HG03565 (cell line): Measurements from ENCODE around the gene MIGA2.

ENCODE experiments used
- ATAC-seq: cut with Tn5 transposase; IDR thresholded peaks from one replicate; pipeline ENCODE4 v1.9.1; 2021; ENCODE audit warnings: mild to moderate bottlenecking, moderate library complexity; ENCODE audit not compliant: unreplicated experiment

MIGA2 gene

GRCh38 chr9:129036923-129037766 is 719 bp downstream of the MIGA2 start:
- no peak for ATAC-seq

DNA sequence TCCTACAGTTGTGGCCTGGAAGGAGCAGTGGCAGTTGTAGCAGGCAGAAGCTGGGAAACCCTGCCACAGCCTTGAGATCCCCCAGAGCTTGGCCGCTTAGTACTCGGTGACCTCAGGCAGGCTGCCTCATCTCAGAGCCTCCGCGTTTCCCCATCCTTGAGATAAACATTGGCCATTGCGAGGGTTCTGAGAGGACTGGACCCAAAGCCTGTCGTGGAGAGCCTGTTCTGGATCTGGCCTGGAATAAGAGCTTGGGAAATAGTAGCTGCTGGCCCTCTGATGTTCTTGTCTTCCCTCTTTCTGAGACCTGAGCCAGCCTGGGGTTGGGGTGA is 1.3 kb downstream of the MIGA2 start:
- ATAC-seq: no peak

GRCh38 chr9:129038109-129038852 is 1.9 kb downstream of the MIGA2 start:
- ATAC-seq: no peak

GRCh38 chr9:129040113-129040643 is 3.8 kb downstream of the MIGA2 start:
- no peak for ATAC-seq

- no peak for ATAC-seq
Measured at GRCh38 chr9:129042016-129042415, 5.6 kb downstream of the MIGA2 start.

DNA sequence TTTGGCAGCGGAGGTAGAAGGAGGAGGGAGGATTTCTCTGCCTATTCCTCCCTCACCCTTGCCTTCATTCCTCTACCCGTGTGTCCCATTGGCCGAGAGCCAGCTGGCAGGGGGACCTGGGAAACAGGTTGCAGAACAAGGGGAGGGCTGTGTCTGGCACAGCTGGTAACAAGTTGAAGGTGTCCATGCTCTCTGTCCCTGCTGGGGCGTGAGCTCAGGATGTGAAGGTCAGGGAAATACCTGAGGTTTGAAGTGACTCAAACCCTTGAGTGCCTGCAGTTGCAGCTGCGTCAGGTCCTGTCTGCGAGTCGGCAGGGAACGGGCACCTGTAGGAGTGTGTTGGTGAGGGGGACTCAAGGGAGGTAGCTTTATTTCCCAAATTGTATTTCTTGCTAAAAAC is 16.2 kb downstream of the MIGA2 start:
- no peak for ATAC-seq

DNA sequence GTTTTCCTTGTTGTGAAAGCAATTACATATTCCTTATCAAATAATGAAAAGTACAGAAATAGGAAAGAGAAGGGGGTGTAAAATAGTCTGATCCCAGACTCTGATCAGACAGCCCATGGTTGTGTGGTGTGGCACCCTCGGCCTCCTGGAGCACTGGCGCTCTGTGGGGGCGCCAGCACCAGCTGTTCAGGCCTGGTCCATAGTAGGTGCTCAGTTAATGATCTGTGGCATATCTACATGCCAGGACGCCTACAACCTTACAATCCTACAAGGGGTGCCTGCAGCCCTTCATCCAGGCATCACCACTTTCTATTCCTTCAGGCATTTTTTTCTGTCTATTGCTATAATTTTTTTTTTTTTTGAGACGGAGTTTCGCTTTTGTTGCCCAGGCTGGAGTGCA is 16.6 kb downstream of the MIGA2 start:
- ATAC-seq: no peak

DNA sequence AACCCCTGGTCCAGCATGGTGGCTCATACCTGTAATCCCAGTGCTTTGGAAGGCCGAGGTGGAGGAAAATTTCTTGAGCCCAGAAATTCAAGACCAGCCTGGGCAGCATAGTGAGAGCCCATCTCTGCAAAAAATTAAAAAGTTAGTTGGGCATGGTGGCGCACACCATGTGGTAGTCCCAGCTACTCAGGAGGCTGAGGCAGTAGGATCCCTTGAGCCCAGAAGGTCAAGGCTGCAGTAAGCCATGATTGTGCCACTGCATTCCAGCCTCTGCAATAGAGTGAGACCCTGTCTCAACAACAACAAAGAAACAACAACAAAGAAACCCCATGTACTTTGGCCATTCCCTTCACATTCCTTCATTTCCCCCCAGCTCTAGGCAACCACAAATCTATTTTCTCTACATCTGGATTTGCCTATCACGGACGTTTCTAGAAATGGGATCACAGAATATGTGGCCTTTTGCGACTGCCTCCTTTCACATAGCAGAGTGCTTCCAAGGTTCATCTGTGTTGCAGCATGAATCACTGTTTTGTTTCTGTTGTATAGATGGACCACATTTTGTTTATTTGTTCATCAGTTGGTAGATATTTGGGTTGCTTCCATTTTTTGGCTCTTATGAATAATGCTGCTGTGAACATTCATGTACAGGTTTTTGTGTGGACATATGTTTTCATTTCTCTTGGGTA is 17.9 kb downstream of the MIGA2 start:
- ATAC-seq: no peak

DNA sequence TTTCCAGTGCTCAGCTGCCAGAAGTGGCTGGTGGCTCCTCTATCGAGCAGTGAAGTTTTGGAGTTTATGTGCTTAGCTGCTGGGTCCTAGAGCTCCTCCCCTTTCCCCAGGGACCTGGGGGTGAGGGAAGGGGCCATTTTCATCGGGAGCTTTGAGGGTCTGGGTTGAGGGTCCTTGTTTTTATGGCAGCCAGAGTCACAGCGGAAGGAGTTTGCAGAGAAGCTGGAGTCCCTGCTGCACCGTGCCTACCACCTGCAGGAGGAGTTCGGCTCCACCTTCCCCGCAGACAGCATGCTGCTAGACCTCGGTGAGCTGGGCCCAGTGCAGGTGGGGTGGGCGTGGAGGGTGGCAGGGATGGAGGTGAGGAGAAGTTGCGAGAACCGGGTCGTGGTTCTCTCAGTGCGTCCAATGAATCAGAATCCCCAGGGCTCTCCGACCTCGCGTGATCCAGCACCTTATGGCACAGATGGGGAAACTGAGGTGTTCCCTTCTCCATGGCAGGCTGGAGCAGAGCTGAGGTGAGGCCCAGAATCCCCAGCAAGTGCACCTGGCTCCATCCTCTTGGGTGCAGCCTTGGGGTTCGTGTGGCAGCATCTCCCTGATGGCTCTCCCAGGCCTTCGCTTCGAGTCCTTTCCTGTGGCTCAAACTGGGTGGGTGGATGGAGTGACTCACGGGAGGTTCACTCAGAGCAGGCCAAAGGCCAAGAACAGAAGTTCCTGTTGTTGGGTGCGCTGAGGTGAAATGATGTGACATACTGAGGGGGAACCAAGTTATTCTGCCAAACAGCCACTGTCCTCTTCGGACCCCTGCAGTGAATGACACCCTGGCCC is 22.8 kb downstream of the MIGA2 start:
- no peak for ATAC-seq

- no peak for ATAC-seq
Measured at GRCh38 chr9:129059796-129060785, 23.7 kb downstream of the MIGA2 start.

- no peak for ATAC-seq
Measured at GRCh38 chr9:129060991-129061390, 24.6 kb downstream of the MIGA2 start.

DNA sequence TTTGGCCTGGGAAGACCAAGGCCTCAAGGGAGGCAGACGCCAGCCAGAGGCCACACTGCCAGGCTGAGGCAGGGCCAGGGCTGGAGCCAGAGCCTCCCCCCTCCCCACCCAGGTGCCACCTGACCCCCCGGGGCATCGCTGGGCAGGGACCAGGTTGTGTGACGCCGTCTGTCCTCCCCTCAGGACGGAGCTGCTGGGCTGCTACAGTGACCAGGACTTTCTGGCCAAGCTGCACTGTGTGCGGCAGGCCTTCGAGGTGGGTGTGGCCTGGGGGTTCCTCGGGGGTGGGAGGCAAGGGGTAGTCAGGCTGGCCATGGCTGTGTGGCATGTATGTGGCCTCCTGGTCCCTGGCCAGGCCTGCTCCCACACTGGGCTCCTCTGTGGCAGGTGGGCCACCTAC is 26.6 kb downstream of the MIGA2 start:
- no peak for ATAC-seq

GRCh38 chr9:129064499-129064908 is 28.1 kb downstream of the MIGA2 start:
- no peak for ATAC-seq

- no peak for ATAC-seq
Measured at GRCh38 chr9:129068110-129068509, 31.7 kb downstream of the MIGA2 start.

- no peak for ATAC-seq
Measured at GRCh38 chr9:129068990-129069861, 32.8 kb downstream of the MIGA2 start.

DNA sequence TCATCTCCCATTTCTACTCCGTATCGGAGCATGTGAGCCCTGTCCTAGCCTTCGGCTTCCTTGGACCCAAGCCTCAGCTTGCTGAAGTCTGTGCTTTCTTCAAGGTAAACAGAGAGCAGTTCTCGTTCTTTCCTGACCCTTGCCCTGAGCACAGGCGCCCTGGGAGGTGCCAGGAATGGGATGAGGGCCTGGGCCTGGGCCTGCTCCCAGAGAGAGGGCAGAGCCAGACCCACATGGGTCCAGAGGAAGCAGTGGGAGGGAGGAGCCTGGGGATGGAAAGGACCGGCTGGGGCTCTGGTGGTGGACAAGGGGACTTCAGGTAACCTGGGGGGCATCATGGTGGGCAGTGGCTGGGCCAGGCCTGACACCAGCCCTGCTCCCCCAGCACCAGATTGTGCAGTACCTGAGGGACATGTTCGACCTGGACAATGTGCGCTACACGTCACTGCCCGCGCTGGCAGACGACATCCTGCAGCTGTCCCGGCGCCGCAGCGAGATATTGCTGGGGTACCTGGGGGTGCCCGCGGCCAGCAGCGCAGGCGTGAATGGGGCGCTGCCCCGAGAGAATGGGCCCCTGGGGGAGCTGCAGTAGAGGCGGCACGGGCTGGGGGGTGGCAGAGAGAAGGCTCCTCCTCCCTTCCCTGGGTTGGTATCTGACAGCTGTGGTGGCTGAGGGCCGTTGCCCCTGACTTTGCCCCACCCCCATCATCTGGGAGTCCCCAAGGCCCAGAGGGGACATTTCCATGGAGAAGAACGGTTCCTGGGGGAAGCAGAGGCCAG is 33.6 kb downstream of the MIGA2 start:
- ATAC-seq: no peak

DNA sequence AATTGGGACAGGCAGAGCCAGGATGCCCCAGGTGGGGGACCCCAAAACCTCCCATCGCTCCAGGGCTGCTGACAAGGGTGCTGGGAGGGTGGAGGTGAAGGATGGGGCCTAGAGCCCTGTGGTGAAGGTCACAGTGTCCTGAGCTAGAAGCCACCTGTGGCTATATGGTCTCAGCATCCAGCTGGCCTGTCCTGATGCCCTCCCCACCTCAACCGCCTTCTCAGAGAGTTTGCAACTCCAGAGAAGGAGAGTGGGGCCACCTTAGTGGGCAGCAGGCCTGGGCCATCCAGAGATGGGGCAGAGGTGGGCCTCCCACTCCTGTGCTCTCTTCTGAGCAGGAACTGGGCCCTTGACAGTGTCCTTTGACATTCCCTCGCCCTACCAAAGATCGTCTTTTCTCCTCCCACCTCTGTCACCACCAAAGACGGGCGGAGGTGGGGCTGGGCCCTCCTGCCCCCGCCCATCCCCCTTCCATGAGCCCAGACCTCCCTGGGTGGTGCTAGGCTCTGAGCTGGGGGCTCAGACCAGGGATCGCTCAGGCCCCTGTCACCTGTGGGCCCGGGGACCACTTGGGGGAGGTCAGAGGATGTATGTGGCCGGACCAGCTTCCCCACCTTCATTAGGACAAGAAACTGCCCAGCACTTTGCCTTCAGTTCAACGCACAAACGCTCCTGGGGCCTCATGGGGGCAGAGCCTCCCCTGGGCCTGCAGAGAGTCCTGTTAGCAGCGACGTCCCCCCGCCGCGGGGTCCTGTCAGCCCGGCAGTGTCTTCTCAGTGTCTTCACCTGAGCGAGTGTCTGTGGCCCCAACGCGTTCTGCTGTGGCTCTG is 34.5 kb downstream of the MIGA2 start:
- no peak for ATAC-seq
